ENCODE results near the gene GPA33. TPM values are rescaled to one million over a fixed set of nuclear protein-coding genes. Genes with fewer than 3 reads are reported as not detected.

The GPA33 gene
- total RNA-seq, 4 donors from 2014 or later: not detected

GRCh38 chr1:167060141-167061072, 29.8 kb downstream of the GPA33 start:
- Histone ChIP-seq H3K4me1 (peaks cover 0 to 4% of the 10 kb centered on the region in 2 donors), H3K4me3 (replicated peaks in 1 of 3) (no peak overlapping the region), H3K27me3 (no peaks in the 10 kb centered on the region), H3K9me3 (no peaks in the 10 kb centered on the region), H3K36me3 (no peaks in the 10 kb centered on the region), H3K27ac (no peak overlapping the region)
- no peak for TF ChIP-seq POLR2A (IDR thresholded peaks at IDR 0.05)
- TF ChIP-seq, protein P1, sequence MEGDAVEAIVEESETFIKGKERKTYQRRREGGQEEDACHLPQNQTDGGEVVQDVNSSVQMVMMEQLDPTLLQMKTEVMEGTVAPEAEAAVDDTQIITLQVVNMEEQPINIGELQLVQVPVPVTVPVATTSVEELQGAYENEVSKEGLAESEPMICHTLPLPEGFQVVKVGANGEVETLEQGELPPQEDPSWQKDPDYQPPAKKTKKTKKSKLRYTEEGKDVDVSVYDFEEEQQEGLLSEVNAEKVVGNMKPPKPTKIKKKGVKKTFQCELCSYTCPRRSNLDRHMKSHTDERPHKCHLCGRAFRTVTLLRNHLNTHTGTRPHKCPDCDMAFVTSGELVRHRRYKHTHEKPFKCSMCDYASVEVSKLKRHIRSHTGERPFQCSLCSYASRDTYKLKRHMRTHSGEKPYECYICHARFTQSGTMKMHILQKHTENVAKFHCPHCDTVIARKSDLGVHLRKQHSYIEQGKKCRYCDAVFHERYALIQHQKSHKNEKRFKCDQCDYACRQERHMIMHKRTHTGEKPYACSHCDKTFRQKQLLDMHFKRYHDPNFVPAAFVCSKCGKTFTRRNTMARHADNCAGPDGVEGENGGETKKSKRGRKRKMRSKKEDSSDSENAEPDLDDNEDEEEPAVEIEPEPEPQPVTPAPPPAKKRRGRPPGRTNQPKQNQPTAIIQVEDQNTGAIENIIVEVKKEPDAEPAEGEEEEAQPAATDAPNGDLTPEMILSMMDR (IDR thresholded peaks at IDR 0.05): no peak
- DNase-seq: no peak
- intact Hi-C loops (cut with DNase I): loop anchor here (10.0 kb wide), 2 partner anchors 154 to 474 kb away; no protein-coding TSS in a partner anchor
- 71 to 78% methylated on average over 10 of the region's 10 CpGs for WGBS, 2 donors

GRCh38 chr1:167059809-167060107, 30.4 kb downstream of the GPA33 start:
- no peaks in the 10 kb centered on the region for H3K9me3 ChIP-seq
- intact Hi-C loops (cut with DNase I): loop anchor here (5.0 to 10.0 kb wide), 3 partner anchors 152 to 475 kb away; no protein-coding TSS in a partner anchor
- 43 to 47% methylated on average over 1 of the region's 1 CpG for WGBS, 2 donors

DNA sequence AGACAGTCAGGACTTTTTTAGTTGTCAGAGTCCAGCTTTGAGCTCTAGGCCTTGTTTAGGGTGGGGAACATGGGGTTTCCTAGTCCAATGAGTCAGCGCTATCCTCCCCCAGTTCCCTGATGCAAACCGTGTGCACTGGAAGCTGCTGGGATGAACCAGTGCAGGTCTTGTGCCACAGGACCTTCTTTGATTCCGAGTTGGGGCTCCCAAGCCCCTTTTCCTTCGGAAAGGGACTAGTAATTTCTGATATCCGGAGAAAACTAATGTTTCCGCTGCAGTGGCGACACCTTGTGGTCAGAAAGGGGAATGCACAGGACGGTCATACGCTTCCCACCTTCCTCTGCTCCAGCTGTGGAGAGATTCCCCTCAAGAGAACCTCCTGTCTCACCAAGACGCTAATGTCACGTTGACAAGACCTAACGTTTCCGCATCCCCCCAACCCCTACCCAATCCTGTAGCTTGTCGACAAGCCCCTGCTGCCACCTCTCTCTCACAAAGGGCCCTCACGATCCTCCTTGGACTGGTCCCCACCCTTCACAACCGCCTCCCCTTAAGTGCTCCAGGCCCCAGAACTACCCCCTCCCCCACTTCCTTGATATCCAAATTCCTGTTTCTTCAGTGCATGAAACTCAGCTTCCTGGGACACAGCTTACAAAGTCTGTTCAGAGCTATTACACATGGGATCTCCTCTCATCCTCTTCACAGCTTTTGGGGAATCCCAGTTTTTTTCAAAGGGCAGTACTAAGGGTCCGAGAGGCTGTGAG, 30.9 kb downstream of the GPA33 start:
- no peaks in the 10 kb centered on the region for H3K27me3 ChIP-seq
- peaks cover 0 to 4% of the 10 kb centered on the region in 2 donors for H3K4me1 ChIP-seq
- no peaks in the 10 kb centered on the region for H3K9me3 ChIP-seq
- intact Hi-C loops (cut with DNase I): loop anchor here (5.0 kb wide), 1 partner anchor 152 kb away; no protein-coding TSS in a partner anchor
- H3K36me3 ChIP-seq: no peaks in the 10 kb centered on the region
- H3K4me3 ChIP-seq (replicated peaks in 1 of 3): no peak overlapping the region
- no peak overlapping the region for H3K27ac ChIP-seq
- TF ChIP-seq POLR2A (IDR thresholded peaks at IDR 0.05): no peak
- TF ChIP-seq, protein P1 (IDR thresholded peaks at IDR 0.05): peak; percentile 80 to 98 (median 90)
- peak; percentile 75 to 81 for DNase-seq
- WGBS, 2 donors: 11% methylated on average over 17 of the region's 17 CpGs

More at GRCh38 chr1:167059809-167060107, 30.4 kb downstream of the GPA33 start:
- no peak for DNase-seq
- Histone ChIP-seq H3K4me3 (replicated peaks in 1 of 3) (no peak overlapping the region), H3K36me3 (no peaks in the 10 kb centered on the region), H3K27ac (no peak overlapping the region), H3K27me3 (no peaks in the 10 kb centered on the region), H3K4me1 (peaks cover 0 to 4% of the 10 kb centered on the region in 2 donors)
- no peak for TF ChIP-seq POLR2A (IDR thresholded peaks at IDR 0.05)
- TF ChIP-seq, protein P1 (IDR thresholded peaks at IDR 0.05): no peak

DNA sequence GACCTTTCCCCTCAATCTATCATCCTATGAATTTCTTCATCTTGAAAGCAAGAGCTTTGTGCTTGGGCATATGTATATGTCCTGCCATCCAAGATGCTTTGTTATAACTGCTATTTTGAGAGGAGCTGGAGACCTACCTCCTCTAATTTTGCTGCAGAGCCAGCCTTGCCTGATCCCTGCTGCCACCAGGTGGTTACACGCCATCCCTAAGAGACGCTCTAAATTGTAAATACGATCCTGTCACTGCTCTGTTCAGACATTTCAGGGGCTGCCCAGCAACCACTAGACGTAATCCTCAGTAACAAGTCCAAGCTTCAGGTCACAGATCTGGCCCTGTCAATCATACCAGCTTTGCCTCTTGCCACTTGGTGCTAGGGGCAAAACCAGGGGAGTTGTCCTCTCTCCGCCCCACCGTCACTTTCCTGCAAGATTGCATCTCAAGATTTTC, 32.9 kb downstream of the GPA33 start:
- Histone ChIP-seq H3K27me3 (no peaks in the 10 kb centered on the region), H3K36me3 (no peaks in the 10 kb centered on the region), H3K4me1 (peaks cover 0 to 4% of the 10 kb centered on the region in 2 donors), H3K4me3 (replicated peaks in 1 of 3) (no peak overlapping the region), H3K27ac (no peak overlapping the region), H3K9me3 (no peaks in the 10 kb centered on the region)
- no peak for TF ChIP-seq POLR2A (IDR thresholded peaks at IDR 0.05)
- TF ChIP-seq, protein P1 (IDR thresholded peaks at IDR 0.05): peak in 2 of 6 experiments; percentile 31 to 34
- intact Hi-C loops (cut with DNase I): loop anchor here (5.0 kb wide), 1 partner anchor 150 kb away; no protein-coding TSS in a partner anchor
- WGBS, 2 donors: 38 to 48% methylated on average over 6 of the region's 6 CpGs
- DNase-seq: peak; percentile 21 to 27
